Coronary artery (tissue), 2 donors: Measurements from ENCODE around the gene RPUSD4.

ENCODE experiments used
- DNase-seq: peaks from one replicate; pipeline ENCODE4 v3.0.0-alpha.2; 2017; ENCODE audit warnings: low spot score
- H3K27ac ChIP-seq, 2 donors: fragments of 200-600 bp; sonication (generic); one replicate each; pipeline ENCODE4 v1.5.1; 2016 to 2019
- H3K4me3 ChIP-seq: fragments of 200-600 bp; sonication (generic); 2 replicates; pipeline ENCODE4 v1.5.1; 2016; ENCODE audit warnings: mild to moderate bottlenecking, moderate library complexity
- TF ChIP-seq, protein P1 (sequence below): fragments of 200-600 bp; sonication (generic); IDR thresholded peaks from one replicate; pipeline ENCODE4 v1.5.1; 2019; ENCODE audit warnings: antibody characterized with exemption

Gene RPUSD4

DNA sequence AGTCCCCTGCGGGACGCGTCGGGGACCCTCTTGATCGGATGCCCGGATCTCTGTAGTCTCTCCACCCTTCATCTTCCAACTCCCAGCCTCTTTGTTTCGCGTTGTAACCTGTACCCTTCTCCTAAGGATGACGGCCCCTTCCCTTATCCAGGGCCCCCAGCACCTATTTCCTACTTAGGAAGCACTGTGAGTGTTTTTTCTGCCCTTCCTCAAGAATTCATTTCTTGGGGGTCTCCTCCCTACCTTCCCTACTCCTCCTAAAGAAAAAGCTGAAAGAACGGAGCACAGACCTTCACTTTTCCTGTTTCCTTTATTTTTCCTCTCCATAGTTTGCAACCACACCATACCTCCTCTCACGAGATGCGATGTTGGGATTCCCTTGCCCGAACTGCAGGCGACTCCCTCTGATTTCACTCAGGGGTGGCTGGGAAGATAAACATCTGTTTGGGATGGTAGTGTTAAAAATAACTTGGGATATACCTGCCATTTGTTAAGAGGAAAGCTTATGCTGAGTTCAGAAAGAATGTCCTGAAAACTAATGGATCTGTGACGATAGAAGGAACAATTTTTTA, 725 bp upstream of the RPUSD4 start:
- DNase-seq: no peak
- TF ChIP-seq, protein P1, sequence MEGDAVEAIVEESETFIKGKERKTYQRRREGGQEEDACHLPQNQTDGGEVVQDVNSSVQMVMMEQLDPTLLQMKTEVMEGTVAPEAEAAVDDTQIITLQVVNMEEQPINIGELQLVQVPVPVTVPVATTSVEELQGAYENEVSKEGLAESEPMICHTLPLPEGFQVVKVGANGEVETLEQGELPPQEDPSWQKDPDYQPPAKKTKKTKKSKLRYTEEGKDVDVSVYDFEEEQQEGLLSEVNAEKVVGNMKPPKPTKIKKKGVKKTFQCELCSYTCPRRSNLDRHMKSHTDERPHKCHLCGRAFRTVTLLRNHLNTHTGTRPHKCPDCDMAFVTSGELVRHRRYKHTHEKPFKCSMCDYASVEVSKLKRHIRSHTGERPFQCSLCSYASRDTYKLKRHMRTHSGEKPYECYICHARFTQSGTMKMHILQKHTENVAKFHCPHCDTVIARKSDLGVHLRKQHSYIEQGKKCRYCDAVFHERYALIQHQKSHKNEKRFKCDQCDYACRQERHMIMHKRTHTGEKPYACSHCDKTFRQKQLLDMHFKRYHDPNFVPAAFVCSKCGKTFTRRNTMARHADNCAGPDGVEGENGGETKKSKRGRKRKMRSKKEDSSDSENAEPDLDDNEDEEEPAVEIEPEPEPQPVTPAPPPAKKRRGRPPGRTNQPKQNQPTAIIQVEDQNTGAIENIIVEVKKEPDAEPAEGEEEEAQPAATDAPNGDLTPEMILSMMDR: no peak
- H3K27ac ChIP-seq: peak overlapping the region in 1 of 2 donors; percentile 66
- H3K4me3 ChIP-seq: peak overlapping the region; percentile 82

DNA sequence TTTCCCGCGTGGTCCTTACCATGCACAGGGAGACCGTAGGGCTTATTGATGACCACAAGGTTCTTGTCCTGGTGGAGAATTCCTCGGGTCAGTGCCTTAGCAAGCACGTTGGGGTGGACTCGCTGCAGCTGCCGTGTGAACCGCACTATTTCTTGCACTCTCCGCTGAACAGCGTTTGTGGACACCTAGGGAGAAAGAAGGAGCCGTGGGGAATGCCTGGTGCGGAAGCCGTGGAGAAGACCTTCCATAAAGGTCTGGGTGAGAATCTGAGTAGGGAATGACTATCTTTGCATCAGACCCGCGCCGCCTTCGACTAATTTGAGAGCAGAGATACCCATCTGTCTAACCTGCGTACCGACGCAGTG, 597 bp downstream of the RPUSD4 start:
- Histone ChIP-seq H3K27ac (no peak overlapping the region), H3K4me3 (peak overlapping the region; percentile 82)
- TF ChIP-seq, protein P1: no peak
- no peak for DNase-seq

DNA sequence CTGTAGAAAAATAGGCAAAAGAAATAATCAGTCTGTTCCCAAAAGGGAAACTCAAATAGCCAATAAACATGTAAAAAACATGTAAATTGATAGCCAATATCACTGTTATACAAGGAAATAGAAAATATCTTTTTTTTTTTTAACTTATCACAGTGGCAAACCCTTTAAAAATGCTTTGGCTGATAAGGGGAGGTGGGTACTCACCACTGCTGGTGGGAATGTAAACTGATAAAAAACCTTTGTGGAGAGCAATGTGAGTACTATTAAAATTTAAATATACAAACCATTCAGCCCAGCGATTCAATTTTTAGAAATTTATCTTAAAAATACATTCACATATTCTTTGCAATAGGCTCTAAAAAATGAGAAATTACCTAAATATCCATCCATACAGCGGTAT, 3.6 kb downstream of the RPUSD4 start:
- no peak for DNase-seq

DNA sequence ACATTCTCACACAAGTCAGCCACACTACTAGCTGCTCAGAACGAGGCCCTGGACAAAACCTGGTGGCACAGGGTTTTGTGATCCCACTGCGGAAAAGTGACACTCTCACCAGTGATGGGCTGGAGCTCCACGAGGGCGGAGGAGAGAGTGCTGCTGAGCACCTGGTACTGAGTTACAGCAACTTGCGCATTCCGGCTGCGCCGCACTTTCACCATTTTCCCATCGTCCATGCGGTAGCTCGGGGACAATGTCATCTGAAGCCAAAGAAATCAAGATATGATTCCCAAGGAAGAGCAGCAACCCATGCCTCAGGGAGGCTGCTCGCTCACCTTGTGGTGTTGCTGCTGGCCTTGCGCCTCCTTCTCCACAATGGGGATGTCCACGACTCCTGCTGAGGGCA, 6.1 kb downstream of the RPUSD4 start:
- no peak overlapping the region for H3K4me3 ChIP-seq
- no peak for DNase-seq

More for the DNA sequence above, 3.6 kb downstream of the RPUSD4 start:
- TF ChIP-seq, protein P1: no peak
- Histone ChIP-seq H3K27ac (no peak overlapping the region), H3K4me3 (no peak overlapping the region)

DNA sequence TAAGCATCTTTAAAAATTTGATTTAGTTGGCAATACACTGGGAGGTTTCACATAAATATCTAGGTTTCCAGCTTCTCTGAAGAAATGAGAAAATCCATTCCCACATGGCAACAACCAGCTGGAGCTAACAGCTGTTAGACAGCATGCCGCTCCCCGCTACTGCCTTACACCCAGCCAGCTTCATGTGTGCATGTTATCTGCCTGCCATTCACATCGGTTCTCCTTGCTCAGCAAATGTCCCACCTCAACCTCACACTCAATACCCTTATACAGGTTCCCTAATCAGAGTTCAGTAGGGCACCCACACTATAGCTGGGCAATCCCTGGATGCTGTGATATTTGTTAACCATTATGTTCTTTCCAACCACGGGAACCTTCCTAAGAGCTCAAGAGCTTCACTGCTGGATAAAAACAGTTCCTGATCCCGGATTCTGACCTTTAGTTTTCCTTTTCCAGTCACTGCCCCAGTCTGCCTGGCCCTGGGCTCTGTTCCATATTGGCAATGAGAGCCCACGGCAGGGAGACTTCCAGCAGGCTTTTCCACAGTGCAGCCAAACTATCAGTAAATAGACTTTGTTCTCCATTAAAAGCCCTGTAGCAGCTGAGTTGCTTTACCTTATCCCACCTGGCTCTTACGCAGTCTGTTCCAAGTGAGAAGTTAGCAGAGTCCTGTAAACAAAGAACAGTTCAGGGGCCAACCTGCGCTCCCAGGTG, 8.6 kb downstream of the RPUSD4 start:
- Histone ChIP-seq H3K27ac (no peak overlapping the region), H3K4me3 (no peak overlapping the region)
- TF ChIP-seq, protein P1: no peak
- no peak for DNase-seq

More for the DNA sequence above, 6.1 kb downstream of the RPUSD4 start:
- TF ChIP-seq, protein P1: no peak
- H3K27ac ChIP-seq: no peak overlapping the region

DNA sequence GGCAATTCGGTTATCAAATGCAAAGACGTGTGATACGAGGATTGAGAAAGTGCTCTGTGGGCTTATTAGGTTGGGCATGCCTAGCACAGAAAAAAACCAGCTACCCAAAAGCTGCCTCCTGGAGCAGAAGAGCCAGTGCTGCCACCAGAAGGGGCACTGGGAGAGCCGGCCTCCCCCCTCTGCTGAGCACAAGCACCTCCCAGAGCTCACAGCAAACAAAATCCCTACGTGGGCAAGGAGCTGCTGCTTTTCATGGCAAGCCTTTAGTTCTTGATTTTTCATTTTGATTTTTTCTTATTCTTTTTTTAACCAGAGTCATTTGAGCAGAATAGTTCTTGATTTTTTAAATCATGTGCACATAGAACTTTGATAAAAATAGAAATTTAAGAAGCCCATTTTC, 12.8 kb downstream of the RPUSD4 start:
- Histone ChIP-seq H3K27ac (no peak overlapping the region), H3K4me3 (no peak overlapping the region)
- no peak for DNase-seq
- TF ChIP-seq, protein P1: no peak

DNA sequence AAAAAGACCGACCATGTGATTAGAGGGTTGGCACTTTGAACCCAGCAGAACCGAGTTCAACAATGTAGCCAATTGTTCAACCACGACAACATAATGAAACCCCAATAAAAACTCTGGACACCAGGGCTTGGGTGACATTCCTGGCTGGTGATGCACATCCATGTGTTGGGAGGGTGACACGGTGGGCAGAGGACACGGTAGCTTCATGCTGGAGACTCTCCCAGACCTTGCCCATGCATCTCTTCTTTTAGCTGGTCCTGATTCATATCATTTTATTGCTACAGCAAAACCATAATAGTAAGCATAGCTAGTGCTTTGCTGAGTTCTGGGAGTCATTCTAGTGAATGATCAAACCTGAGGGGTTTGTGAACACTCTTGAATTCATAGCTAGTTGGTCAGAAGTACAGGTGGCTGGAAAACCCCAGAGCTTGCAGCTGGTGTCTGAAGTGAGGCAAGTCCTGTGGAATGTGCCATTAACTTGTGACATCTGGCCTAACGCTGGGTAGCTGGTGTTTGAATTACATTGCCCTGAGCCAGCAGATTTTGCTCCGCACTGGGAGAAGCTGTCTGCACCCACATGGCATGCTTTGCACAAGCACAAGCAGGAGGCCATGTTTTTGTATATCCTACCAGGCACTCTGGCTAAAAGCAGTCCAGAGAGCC, 14.0 kb downstream of the RPUSD4 start:
- Histone ChIP-seq H3K4me3 (no peak overlapping the region), H3K27ac (no peak overlapping the region)
- no peak for DNase-seq
- TF ChIP-seq, protein P1: no peak
